ENCODE measurements around the gene MBD3L2B.

MBD3L2B gene

GRCh38 chr19:7006135-7006704, 15.0 kb downstream of the MBD3L2B start:
- Histone ChIP-seq H3K36me3 (ENCODE audit: control insufficient read depth, insufficient read depth, low read length) (no peaks in the 10 kb centered on the region), H3K27ac (ENCODE audit: low read depth, low read length) (no peak overlapping the region), H3K9ac (ENCODE audit: low read length) (no peak overlapping the region), H3K4me1 (ENCODE audit: control insufficient read depth, insufficient read depth, low read length) (no peaks in the 10 kb centered on the region), H3K27me3 (ENCODE audit: control insufficient read depth, insufficient read depth, low read length) (no peaks in the 10 kb centered on the region), H3K4me3 (ENCODE audit: low read length) (no peak overlapping the region)

- Histone ChIP-seq H3K36me3 (ENCODE audit: control insufficient read depth, insufficient read depth, low read length) (no peaks in the 10 kb centered on the region), H3K4me1 (ENCODE audit: control insufficient read depth, insufficient read depth, low read length) (no peaks in the 10 kb centered on the region), H3K27ac (ENCODE audit: low read depth, low read length) (no peak overlapping the region), H3K4me3 (ENCODE audit: low read length) (no peak overlapping the region), H3K9ac (ENCODE audit: low read length) (no peak overlapping the region), H3K27me3 (ENCODE audit: control insufficient read depth, insufficient read depth, low read length) (no peaks in the 10 kb centered on the region)
These were observed 16.8 kb downstream of the MBD3L2B start for GRCh38 chr19:7004313-7004931.

GRCh38 chr19:7000816-7001215, 20.4 kb downstream of the MBD3L2B start:
- Histone ChIP-seq H3K4me1 (ENCODE audit: control insufficient read depth, insufficient read depth, low read length) (no peaks in the 10 kb centered on the region), H3K4me3 (ENCODE audit: low read length) (no peak overlapping the region), H3K27ac (ENCODE audit: low read depth, low read length) (no peak overlapping the region), H3K27me3 (ENCODE audit: control insufficient read depth, insufficient read depth, low read length) (no peaks in the 10 kb centered on the region), H3K36me3 (ENCODE audit: control insufficient read depth, insufficient read depth, low read length) (no peaks in the 10 kb centered on the region), H3K9ac (ENCODE audit: low read length) (no peak overlapping the region)

GRCh38 chr19:7000333-7000732, 20.9 kb downstream of the MBD3L2B start:
- Histone ChIP-seq H3K9ac (ENCODE audit: low read length) (no peak overlapping the region), H3K27ac (ENCODE audit: low read depth, low read length) (no peak overlapping the region), H3K27me3 (ENCODE audit: control insufficient read depth, insufficient read depth, low read length) (no peaks in the 10 kb centered on the region), H3K4me1 (ENCODE audit: control insufficient read depth, insufficient read depth, low read length) (no peaks in the 10 kb centered on the region), H3K4me3 (ENCODE audit: low read length) (no peak overlapping the region), H3K36me3 (ENCODE audit: control insufficient read depth, insufficient read depth, low read length) (no peaks in the 10 kb centered on the region)

- H3K27ac ChIP-seq (ENCODE audit: low read depth, low read length) = no peak overlapping the region
- no peaks in the 10 kb centered on the region for H3K27me3 ChIP-seq (ENCODE audit: control insufficient read depth, insufficient read depth, low read length)
- no peaks in the 10 kb centered on the region for H3K4me1 ChIP-seq (ENCODE audit: control insufficient read depth, insufficient read depth, low read length)
- H3K36me3 ChIP-seq (ENCODE audit: control insufficient read depth, insufficient read depth, low read length) = no peaks in the 10 kb centered on the region
- H3K4me3 ChIP-seq (ENCODE audit: low read length) = no peak overlapping the region
- no peak overlapping the region for H3K9ac ChIP-seq (ENCODE audit: low read length)
These were observed 21.3 kb downstream of the MBD3L2B start for GRCh38 chr19:6999933-7000332.

GRCh38 chr19:6997679-6998445, 23.4 kb downstream of the MBD3L2B start:
- no peak overlapping the region for H3K9ac ChIP-seq (ENCODE audit: low read length)
- no peak overlapping the region for H3K27ac ChIP-seq (ENCODE audit: low read depth, low read length)
- H3K36me3 ChIP-seq (ENCODE audit: control insufficient read depth, insufficient read depth, low read length) = no peaks in the 10 kb centered on the region
- H3K27me3 ChIP-seq (ENCODE audit: control insufficient read depth, insufficient read depth, low read length) = no peaks in the 10 kb centered on the region
- H3K4me3 ChIP-seq (ENCODE audit: low read length) = no peak overlapping the region
- no peaks in the 10 kb centered on the region for H3K4me1 ChIP-seq (ENCODE audit: control insufficient read depth, insufficient read depth, low read length)

- Histone ChIP-seq H3K27me3 (ENCODE audit: control insufficient read depth, insufficient read depth, low read length) (no peaks in the 10 kb centered on the region), H3K4me1 (ENCODE audit: control insufficient read depth, insufficient read depth, low read length) (no peaks in the 10 kb centered on the region), H3K4me3 (ENCODE audit: low read length) (no peak overlapping the region), H3K36me3 (ENCODE audit: control insufficient read depth, insufficient read depth, low read length) (no peaks in the 10 kb centered on the region), H3K9ac (ENCODE audit: low read length) (no peak overlapping the region), H3K27ac (ENCODE audit: low read depth, low read length) (no peak overlapping the region)
These were observed 24.4 kb downstream of the MBD3L2B start for GRCh38 chr19:6996810-6997209.

GRCh38 chr19:6995054-6995453, 26.2 kb downstream of the MBD3L2B start:
- Histone ChIP-seq H3K36me3 (ENCODE audit: control insufficient read depth, insufficient read depth, low read length) (no peaks in the 10 kb centered on the region), H3K9ac (ENCODE audit: low read length) (no peak overlapping the region), H3K27ac (ENCODE audit: low read depth, low read length) (no peak overlapping the region), H3K27me3 (ENCODE audit: control insufficient read depth, insufficient read depth, low read length) (no peaks in the 10 kb centered on the region), H3K4me1 (ENCODE audit: control insufficient read depth, insufficient read depth, low read length) (no peaks in the 10 kb centered on the region), H3K4me3 (ENCODE audit: low read length) (no peak overlapping the region)

- no peaks in the 10 kb centered on the region for H3K36me3 ChIP-seq (ENCODE audit: control insufficient read depth, insufficient read depth, low read length)
- H3K4me1 ChIP-seq (ENCODE audit: control insufficient read depth, insufficient read depth, low read length) = no peaks in the 10 kb centered on the region
- H3K4me3 ChIP-seq (ENCODE audit: low read length) = no peak overlapping the region
- no peaks in the 10 kb centered on the region for H3K27me3 ChIP-seq (ENCODE audit: control insufficient read depth, insufficient read depth, low read length)
- no peak overlapping the region for H3K9ac ChIP-seq (ENCODE audit: low read length)
- no peak overlapping the region for H3K27ac ChIP-seq (ENCODE audit: low read depth, low read length)
These were observed 33.0 kb downstream of the MBD3L2B start for GRCh38 chr19:6988257-6988656.

GRCh38 chr19:6987850-6988249, 33.4 kb downstream of the MBD3L2B start:
- Histone ChIP-seq H3K4me1 (ENCODE audit: control insufficient read depth, insufficient read depth, low read length) (no peaks in the 10 kb centered on the region), H3K27ac (ENCODE audit: low read depth, low read length) (no peak overlapping the region), H3K4me3 (ENCODE audit: low read length) (no peak overlapping the region), H3K36me3 (ENCODE audit: control insufficient read depth, insufficient read depth, low read length) (no peaks in the 10 kb centered on the region), H3K27me3 (ENCODE audit: control insufficient read depth, insufficient read depth, low read length) (no peaks in the 10 kb centered on the region), H3K9ac (ENCODE audit: low read length) (no peak overlapping the region)

GRCh38 chr19:6983448-6983847, 37.8 kb downstream of the MBD3L2B start:
- H3K9ac ChIP-seq (ENCODE audit: low read length) = no peak overlapping the region
- H3K36me3 ChIP-seq (ENCODE audit: control insufficient read depth, insufficient read depth, low read length) = no peaks in the 10 kb centered on the region
- no peaks in the 10 kb centered on the region for H3K27me3 ChIP-seq (ENCODE audit: control insufficient read depth, insufficient read depth, low read length)
- H3K4me3 ChIP-seq (ENCODE audit: low read length) = no peak overlapping the region
- no peak overlapping the region for H3K27ac ChIP-seq (ENCODE audit: low read depth, low read length)
- no peaks in the 10 kb centered on the region for H3K4me1 ChIP-seq (ENCODE audit: control insufficient read depth, insufficient read depth, low read length)

- Histone ChIP-seq H3K27me3 (ENCODE audit: control insufficient read depth, insufficient read depth, low read length) (no peaks in the 10 kb centered on the region), H3K27ac (ENCODE audit: low read depth, low read length) (no peak overlapping the region), H3K4me3 (ENCODE audit: low read length) (no peak overlapping the region), H3K4me1 (ENCODE audit: control insufficient read depth, insufficient read depth, low read length) (no peaks in the 10 kb centered on the region), H3K36me3 (ENCODE audit: control insufficient read depth, insufficient read depth, low read length) (no peaks in the 10 kb centered on the region), H3K9ac (ENCODE audit: low read length) (no peak overlapping the region)
These were observed 41.8 kb downstream of the MBD3L2B start for GRCh38 chr19:6979399-6979798.

GRCh38 chr19:6976197-6976596, 45.0 kb downstream of the MBD3L2B start:
- H3K4me3 ChIP-seq (ENCODE audit: low read length) = no peak overlapping the region
- no peak overlapping the region for H3K9ac ChIP-seq (ENCODE audit: low read length)
- no peaks in the 10 kb centered on the region for H3K27me3 ChIP-seq (ENCODE audit: control insufficient read depth, insufficient read depth, low read length)
- no peaks in the 10 kb centered on the region for H3K4me1 ChIP-seq (ENCODE audit: control insufficient read depth, insufficient read depth, low read length)
- no peak overlapping the region for H3K27ac ChIP-seq (ENCODE audit: low read depth, low read length)
- no peaks in the 10 kb centered on the region for H3K36me3 ChIP-seq (ENCODE audit: control insufficient read depth, insufficient read depth, low read length)

All from rectal smooth muscle tissue (tissue), 1 donor.